ENCODE results near the gene FYB1.

GRCh38 chr5:39143151-39143860 lies 76.1 kb downstream of the FYB1 start:
- TF ChIP-seq CTCF (conservative IDR thresholded peaks at IDR 0.05; ENCODE audit: low read length): no peak
- TF ChIP-seq EZH2phosphoT487 (IDR thresholded peaks at IDR 0.05; ENCODE audit: borderline replicate concordance, low read depth, low read length): no peak
